ENCODE measurements around the gene MEIOC.
"Not testable (repeated sequence)": the region's sequence is repeated elsewhere in the genome, so short reads cannot be mapped to it uniquely, and the experiment has no call there.

The MEIOC gene

GRCh38 chr17:44648963-44649362 lies 7.3 kb upstream of the MEIOC start:
- no peak for DNase-seq

GRCh38 chr17:44651228-44651627 lies 5.0 kb upstream of the MEIOC start:
- DNase-seq = no peak

GRCh38 chr17:44652727-44653126 lies 3.5 kb upstream of the MEIOC start:
- DNase-seq = no peak

- no peak for DNase-seq
Observed at GRCh38 chr17:44653384-44653783, 2.9 kb upstream of the MEIOC start.

GRCh38 chr17:44653954-44654353 lies 2.3 kb upstream of the MEIOC start:
- no peak for DNase-seq

- no peak for DNase-seq
Observed at GRCh38 chr17:44661835-44662234, 5.6 kb downstream of the MEIOC start.

- no peak for DNase-seq
Observed at GRCh38 chr17:44663095-44663494, 6.8 kb downstream of the MEIOC start.

- DNase-seq = no peak
Observed at GRCh38 chr17:44664867-44665266, 8.6 kb downstream of the MEIOC start.

- DNase-seq = no peak
Observed at GRCh38 chr17:44666006-44666405, 9.7 kb downstream of the MEIOC start.

- no peak for DNase-seq
Observed at GRCh38 chr17:44672479-44673093, 16.3 kb downstream of the MEIOC start.

GRCh38 chr17:44673893-44674292 lies 17.6 kb downstream of the MEIOC start:
- DNase-seq = no peak

- no peak for DNase-seq
Observed at GRCh38 chr17:44677136-44677535, 20.9 kb downstream of the MEIOC start.

- not testable (repeated sequence) for DNase-seq
Observed at GRCh38 chr17:44683303-44683702, 27.0 kb downstream of the MEIOC start.

GRCh38 chr17:44687756-44688155 lies 31.5 kb downstream of the MEIOC start:
- DNase-seq = no peak

- DNase-seq = no peak
Observed at GRCh38 chr17:44688200-44688599, 31.9 kb downstream of the MEIOC start.

- DNase-seq = no peak
Observed at GRCh38 chr17:44688675-44689476, 32.6 kb downstream of the MEIOC start.

GRCh38 chr17:44689477-44690217 lies 33.4 kb downstream of the MEIOC start, which contains the start of gene CCDC43:
CCDC43 (minus strand) TSS chr17:44689776; CDS start chr17:44689753, 23 bp downstream.
- peak in 1 of 2 experiments; percentile 49 for DNase-seq

GRCh38 chr17:44690746-44691306 lies 34.6 kb downstream of the MEIOC start:
- DNase-seq = not testable (repeated sequence)

- DNase-seq = no peak
Observed at GRCh38 chr17:44693609-44694008, 37.3 kb downstream of the MEIOC start.

GRCh38 chr17:44700288-44700687 lies 44.0 kb downstream of the MEIOC start:
- DNase-seq = not testable (repeated sequence)

- no peak for DNase-seq
Observed at GRCh38 chr17:44707755-44708400, 51.6 kb downstream of the MEIOC start.

GRCh38 chr17:44708401-44709263 lies 52.4 kb downstream of the MEIOC start, which contains the start of gene DBF4B:
DBF4B (plus strand) TSS chr17:44708665; CDS start chr17:44708821, 156 bp downstream.
- peak in 1 of 2 experiments; percentile 34 for DNase-seq

All from cerebellar nuclear complex (tissue), 1 donor.